Suprapubic skin (tissue), 4 donors: ENCODE measurements around the gene CCDC136. TPM values are rescaled to one million over a fixed set of nuclear protein-coding genes. Genes with fewer than 3 reads are reported as not detected.

Experiments
- DNase-seq, 2 donors: peaks; one replicate each; pipeline ENCODE4 v3.0.0-alpha.2; 2019; ENCODE audit warnings: low spot score in 2 of 2
- H3K27ac ChIP-seq: fragments of 200-600 bp; sonication (generic); one replicate; pipeline ENCODE4 v1.5.1; 2019
- H3K27me3 ChIP-seq: fragments of 200-600 bp; sonication (generic); one replicate; pipeline ENCODE4 v1.5.1; 2019
- H3K36me3 ChIP-seq: fragments of 200-600 bp; sonication (generic); one replicate; pipeline ENCODE4 v1.5.1; 2019
- H3K4me1 ChIP-seq: fragments of 200-600 bp; sonication (generic); one replicate; pipeline ENCODE4 v1.5.1; 2019
- H3K4me3 ChIP-seq: fragments of 200-600 bp; sonication (generic); one replicate; pipeline ENCODE4 v1.5.1; 2019; ENCODE audit warnings: mild to moderate bottlenecking
- H3K9me3 ChIP-seq: fragments of 200-600 bp; sonication (generic); one replicate; pipeline ENCODE4 v1.5.1; 2019
- EP300 ChIP-seq: sonication (generic); formaldehyde crosslinking; IDR thresholded peaks from one replicate; pipeline ENCODE4 v1.6.1; 2017; ENCODE audit warnings: antibody characterized with exemption
- POLR2A ChIP-seq, 2 donors: fragments of 450-650 bp; IDR thresholded peaks; one replicate each; pipeline ENCODE4 v1.6.1; 2017; ENCODE audit warnings: antibody characterized with exemption in 2 of 2, mild to moderate bottlenecking in 2 of 2, moderate library complexity in 2 of 2
- POLR2AphosphoS5 ChIP-seq, 3 donors: sonication (generic); formaldehyde crosslinking; IDR thresholded peaks; one replicate each; pipeline ENCODE4 v1.6.1; 2017; ENCODE audit warnings: antibody characterized with exemption in 3 of 3
- WGBS: methylation state at CpG from one replicate; pipeline ENCODE4 v1.1.5; 2018; 5-methylcytosine and 5-hydroxymethylcytosine counted together
- total RNA-seq, 4 donors: library from RNA; depleted of rRNA; stranded (reverse); fragments of >200 nt; gene quantifications; one replicate each; pipeline ENCODE4 v1.1.0, GENCODE V29; 2016
- TF ChIP-seq, protein P1 (sequence below), 2 donors: fragments of 200-600 bp in 1 of 2; fragments of 450-650 bp in 1 of 2; sonication (generic) in 1 of 2; IDR thresholded peaks; one replicate each; pipeline ENCODE4 v1.5.1; 2016 to 2019; ENCODE audit warnings: antibody characterized with exemption in 2 of 2, mild to moderate bottlenecking in 1 of 2, moderate library complexity in 1 of 2

The CCDC136 gene
- total RNA-seq, 4 donors from 2014 or later, result 0.95 to 4.8 (median 2.1) TPM

DNA sequence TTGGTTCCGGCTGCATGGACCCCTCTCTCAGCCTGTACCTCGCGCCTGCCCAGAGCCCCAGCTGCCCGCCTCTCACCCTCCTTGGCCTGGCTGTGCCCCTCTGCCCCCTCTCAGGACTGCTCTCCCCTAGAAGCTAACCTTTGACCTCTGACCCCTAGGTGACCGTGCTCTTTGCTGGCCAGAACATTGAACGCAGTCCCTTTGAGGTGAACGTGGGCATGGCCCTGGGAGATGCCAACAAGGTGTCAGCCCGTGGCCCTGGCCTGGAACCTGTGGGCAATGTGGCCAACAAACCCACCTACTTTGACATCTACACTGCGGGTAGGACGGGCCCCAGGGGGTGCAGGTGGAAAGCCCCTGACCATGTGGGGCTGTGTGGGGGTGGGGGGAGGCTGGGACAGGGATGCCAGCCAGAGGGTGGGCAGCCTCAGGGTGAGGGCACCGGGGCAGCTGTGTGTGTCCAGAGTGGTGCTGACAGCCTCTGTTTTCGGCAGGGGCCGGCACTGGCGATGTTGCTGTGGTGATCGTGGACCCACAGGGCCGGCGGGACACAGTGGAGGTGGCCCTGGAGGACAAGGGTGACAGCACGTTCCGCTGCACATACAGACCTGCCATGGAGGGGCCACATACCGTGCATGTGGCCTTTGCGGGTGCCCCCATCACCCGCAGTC lies 46.5 kb downstream of the CCDC136 start:
- WGBS, result 94% methylated on average over 21 of the region's 22 CpGs
- no peak for DNase-seq
- Histone ChIP-seq H3K27me3 (no peaks in the 10 kb centered on the region), H3K27ac (no peak overlapping the region), H3K4me1 (peaks cover 16% of the 10 kb centered on the region), H3K36me3 (peaks cover 8% of the 10 kb centered on the region), H3K4me3 (no peak overlapping the region), H3K9me3 (no peaks in the 10 kb centered on the region)
- TF ChIP-seq POLR2A (IDR thresholded peaks at IDR 0.05), result no peak
- TF ChIP-seq, protein P1, sequence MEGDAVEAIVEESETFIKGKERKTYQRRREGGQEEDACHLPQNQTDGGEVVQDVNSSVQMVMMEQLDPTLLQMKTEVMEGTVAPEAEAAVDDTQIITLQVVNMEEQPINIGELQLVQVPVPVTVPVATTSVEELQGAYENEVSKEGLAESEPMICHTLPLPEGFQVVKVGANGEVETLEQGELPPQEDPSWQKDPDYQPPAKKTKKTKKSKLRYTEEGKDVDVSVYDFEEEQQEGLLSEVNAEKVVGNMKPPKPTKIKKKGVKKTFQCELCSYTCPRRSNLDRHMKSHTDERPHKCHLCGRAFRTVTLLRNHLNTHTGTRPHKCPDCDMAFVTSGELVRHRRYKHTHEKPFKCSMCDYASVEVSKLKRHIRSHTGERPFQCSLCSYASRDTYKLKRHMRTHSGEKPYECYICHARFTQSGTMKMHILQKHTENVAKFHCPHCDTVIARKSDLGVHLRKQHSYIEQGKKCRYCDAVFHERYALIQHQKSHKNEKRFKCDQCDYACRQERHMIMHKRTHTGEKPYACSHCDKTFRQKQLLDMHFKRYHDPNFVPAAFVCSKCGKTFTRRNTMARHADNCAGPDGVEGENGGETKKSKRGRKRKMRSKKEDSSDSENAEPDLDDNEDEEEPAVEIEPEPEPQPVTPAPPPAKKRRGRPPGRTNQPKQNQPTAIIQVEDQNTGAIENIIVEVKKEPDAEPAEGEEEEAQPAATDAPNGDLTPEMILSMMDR (IDR thresholded peaks at IDR 0.05), result no peak
- no peak for TF ChIP-seq POLR2AphosphoS5 (IDR thresholded peaks at IDR 0.05)
- no peak for TF ChIP-seq EP300

DNA sequence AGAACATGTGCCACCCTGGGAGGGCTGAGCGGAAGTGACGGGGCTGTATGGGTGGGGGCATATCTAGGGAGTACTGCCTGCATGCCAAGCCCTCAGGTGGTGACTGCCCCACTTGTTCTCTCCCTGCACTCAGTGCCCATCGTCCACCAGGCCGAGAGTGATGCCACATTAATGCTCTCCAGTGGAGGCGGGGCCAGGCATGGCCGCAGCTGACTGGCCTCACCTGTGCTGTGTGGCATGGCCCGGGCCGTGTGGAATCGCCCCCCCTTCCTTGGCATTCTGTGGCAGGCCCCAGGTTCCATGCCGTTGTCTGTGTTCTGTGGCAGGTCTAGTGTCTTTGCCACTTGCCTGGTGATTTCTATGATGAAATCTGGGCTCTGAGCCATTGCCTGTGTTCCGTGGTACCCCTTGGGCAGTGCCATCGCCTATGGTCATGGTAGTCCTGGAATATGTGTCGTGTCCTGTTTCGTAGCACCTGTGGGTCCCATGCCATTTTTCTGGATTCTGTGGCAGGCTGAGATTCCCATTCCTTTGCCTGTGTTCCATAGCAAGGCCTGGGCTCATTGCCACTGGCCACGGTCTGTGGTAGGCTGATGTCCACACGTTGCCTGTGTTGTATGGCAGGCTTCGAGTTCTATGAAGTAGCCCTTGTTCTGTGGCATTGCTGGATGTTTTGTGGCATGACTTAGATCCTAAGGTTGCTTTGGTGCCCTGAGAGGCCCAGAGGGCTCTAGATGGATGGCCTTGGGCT lies 47.4 kb downstream of the CCDC136 start:
- WGBS, result 88% methylated on average over 7 of the region's 17 CpGs
- Histone ChIP-seq H3K36me3 (peaks cover 8% of the 10 kb centered on the region), H3K4me1 (peaks cover 7% of the 10 kb centered on the region), H3K27ac (no peak overlapping the region), H3K4me3 (no peak overlapping the region), H3K27me3 (no peaks in the 10 kb centered on the region), H3K9me3 (no peaks in the 10 kb centered on the region)
- TF ChIP-seq POLR2AphosphoS5 (IDR thresholded peaks at IDR 0.05), result no peak
- TF ChIP-seq, protein P1 (IDR thresholded peaks at IDR 0.05), result no peak
- TF ChIP-seq POLR2A (IDR thresholded peaks at IDR 0.05), result no peak
- TF ChIP-seq EP300, result no peak
- peak in 1 of 2 donors; percentile 40 for DNase-seq

DNA sequence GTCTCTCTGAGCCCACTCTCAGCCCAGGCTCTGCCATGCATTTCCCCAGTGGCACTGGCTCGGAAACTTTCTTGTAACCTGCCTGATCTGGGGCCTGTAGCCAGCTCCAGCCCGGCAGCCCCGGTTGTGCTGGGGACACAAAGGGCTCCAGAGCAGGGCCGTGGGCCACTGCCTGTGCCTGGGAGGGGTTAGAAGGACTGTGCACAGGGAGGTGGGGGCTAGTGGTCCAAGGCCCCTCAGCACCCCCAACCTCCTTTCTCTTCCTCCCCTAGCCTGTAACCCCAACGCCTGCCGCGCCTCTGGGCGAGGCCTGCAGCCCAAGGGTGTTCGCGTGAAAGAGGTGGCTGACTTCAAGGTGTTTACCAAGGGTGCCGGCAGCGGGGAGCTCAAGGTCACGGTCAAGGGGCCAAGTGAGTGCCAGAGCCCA lies 48.0 kb downstream of the CCDC136 start:
- Histone ChIP-seq H3K27ac (no peak overlapping the region), H3K27me3 (no peaks in the 10 kb centered on the region)
- 63% methylated on average over 9 of the region's 13 CpGs for WGBS

DNA sequence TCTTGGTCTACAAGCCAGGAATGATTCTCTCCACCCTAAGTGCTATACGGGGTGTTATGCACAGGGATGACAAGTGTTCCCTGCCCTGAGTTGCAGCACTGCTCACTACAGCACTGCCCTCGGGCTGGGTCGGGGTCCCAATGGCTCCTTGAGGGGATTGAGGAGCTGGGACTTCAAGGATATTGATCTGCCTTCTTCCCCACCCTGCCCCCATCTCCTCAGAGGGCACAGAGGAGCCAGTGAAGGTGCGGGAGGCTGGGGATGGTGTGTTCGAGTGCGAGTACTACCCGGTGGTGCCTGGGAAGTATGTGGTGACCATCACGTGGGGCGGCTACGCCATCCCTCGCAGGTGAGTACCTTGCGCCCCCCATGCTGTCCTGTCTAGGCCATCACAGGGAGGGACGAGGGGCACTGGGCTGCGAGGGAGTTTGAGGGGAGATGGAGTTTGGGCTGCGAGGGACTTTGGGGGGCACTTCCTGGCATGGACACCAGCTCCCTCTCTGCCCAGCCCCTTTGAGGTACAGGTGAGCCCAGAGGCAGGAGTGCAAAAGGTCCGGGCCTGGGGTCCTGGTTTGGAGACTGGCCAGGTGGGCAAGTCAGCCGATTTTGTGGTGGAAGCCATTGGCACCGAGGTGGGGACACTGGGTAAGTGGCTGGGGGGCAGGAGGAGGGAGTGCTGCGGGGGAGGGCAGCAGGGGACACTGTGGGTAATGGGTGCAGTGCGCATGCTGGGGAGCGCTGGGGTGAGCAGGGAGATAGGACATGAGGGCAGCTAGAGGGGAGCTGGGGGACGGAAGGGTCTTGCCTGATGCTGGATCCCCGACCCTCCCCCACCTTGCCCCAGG lies 48.8 kb downstream of the CCDC136 start:
- Histone ChIP-seq H3K4me3 (no peak overlapping the region), H3K27me3 (no peaks in the 10 kb centered on the region), H3K9me3 (no peaks in the 10 kb centered on the region), H3K27ac (no peak overlapping the region), H3K36me3 (peaks cover 13% of the 10 kb centered on the region), H3K4me1 (peaks cover 6% of the 10 kb centered on the region)
- WGBS, result 92% methylated on average over 22 of the region's 23 CpGs
- DNase-seq, result peak in 1 of 2 donors; percentile 58
- TF ChIP-seq POLR2A (IDR thresholded peaks at IDR 0.05), result no peak
- TF ChIP-seq, protein P1 (IDR thresholded peaks at IDR 0.05), result no peak
- TF ChIP-seq EP300, result no peak
- TF ChIP-seq POLR2AphosphoS5 (IDR thresholded peaks at IDR 0.05), result no peak

More for the DNA sequence above, 48.0 kb downstream of the CCDC136 start:
- TF ChIP-seq, protein P1 (IDR thresholded peaks at IDR 0.05), result no peak
- no peak for TF ChIP-seq EP300
- no peak for TF ChIP-seq POLR2A (IDR thresholded peaks at IDR 0.05)
- no peak for TF ChIP-seq POLR2AphosphoS5 (IDR thresholded peaks at IDR 0.05)
- peaks cover 6% of the 10 kb centered on the region for H3K4me1 ChIP-seq
- no peak overlapping the region for H3K4me3 ChIP-seq
- peaks cover 10% of the 10 kb centered on the region for H3K36me3 ChIP-seq
- H3K9me3 ChIP-seq, result no peaks in the 10 kb centered on the region
- peak in 1 of 2 donors; percentile 60 for DNase-seq
